Neural cell (in vitro differentiated cells): Measurements from ENCODE around the gene CPNE4. TPM values are rescaled to one million over a fixed set of nuclear protein-coding genes. Genes with fewer than 3 reads are reported as not detected.

Source experiments
- H2AFZ ChIP-seq: fragments of 200-600, 300-800 bp; sonication (generic), shearing (Covaris generic); 2 replicates; pipeline ENCODE4 v1.6.0; 2014; ENCODE audit warnings: low read depth, mild to moderate bottlenecking, antibody characterized with exemption, low read length, moderate library complexity
- H3F3A ChIP-seq: fragments of 200-600 bp; shearing (Covaris generic); 2 replicates; pipeline ENCODE4 v1.6.1; 2016; ENCODE audit warnings: mild to moderate bottlenecking, moderate library complexity, mixed read lengths, antibody characterized with exemption, low read length; ENCODE audit not compliant: insufficient read depth, poor library complexity, severe bottlenecking
- H3K27ac ChIP-seq: fragments of 200-600, 300-800 bp; sonication (generic), shearing (Covaris generic); 2 replicates; pipeline ENCODE4 v1.5.1; 2014; ENCODE audit warnings: mild to moderate bottlenecking, low read length, moderate library complexity
- H3K27me3 ChIP-seq: fragments of 300-800, 200-600 bp; sonication (generic), shearing (Covaris generic); 2 replicates; pipeline ENCODE4 v1.6.0; 2014; ENCODE audit warnings: mild to moderate bottlenecking, low read depth, low read length, moderate library complexity; ENCODE audit not compliant: insufficient read depth
- H3K36me3 ChIP-seq: fragments of 300-800, 200-600 bp; sonication (generic), shearing (Covaris generic); 2 replicates; pipeline ENCODE4 v1.5.1; 2014; ENCODE audit warnings: mild to moderate bottlenecking, antibody characterized with exemption, low read length, moderate library complexity; ENCODE audit not compliant: insufficient read depth
- H3K4me2 ChIP-seq: fragments of 300-800, 200-600 bp; sonication (generic), shearing (Covaris generic); 2 replicates; pipeline ENCODE4 v1.6.0; 2014; ENCODE audit warnings: mild to moderate bottlenecking, low read length
- H3K4me3 ChIP-seq: fragments of 300-800, 200-600 bp; sonication (generic), shearing (Covaris generic); 2 replicates; pipeline ENCODE4 v1.5.1; 2014; ENCODE audit warnings: mild to moderate bottlenecking, low read length, moderate library complexity
- H3K79me2 ChIP-seq: fragments of 200-600 bp; shearing (Covaris generic); replicated peaks from 2 replicates; pipeline ENCODE4 v1.6.0; 2014; ENCODE audit warnings: mild to moderate bottlenecking, low read length, moderate library complexity; ENCODE audit not compliant: insufficient read depth
- H3K9ac ChIP-seq: fragments of 300-800, 200-600 bp; sonication (generic), shearing (Covaris generic); 2 replicates; pipeline ENCODE4 v1.6.1; 2016; ENCODE audit warnings: mild to moderate bottlenecking, low read length, mixed read lengths
- H3K9me2 ChIP-seq: fragments of 200-600 bp; shearing (Covaris generic); 2 replicates; pipeline ENCODE4 v1.6.1; 2016; ENCODE audit warnings: mild to moderate bottlenecking, low read length, mixed read lengths; ENCODE audit not compliant: insufficient read depth
- H3K9me3 ChIP-seq: fragments of 200-600, 300-800 bp; sonication (generic), shearing (Covaris generic); 2 replicates; pipeline ENCODE4 v1.6.1; 2016; ENCODE audit warnings: mild to moderate bottlenecking, mixed run types, low read length, moderate library complexity, mixed read lengths
- H4K20me1 ChIP-seq: fragments of 200-600 bp; shearing (Covaris generic); 2 replicates; pipeline ENCODE4 v1.6.1; 2016; ENCODE audit warnings: mild to moderate bottlenecking, mixed run types; ENCODE audit not compliant: insufficient read depth
- EP300 ChIP-seq: fragments of 450-650 bp; conservative IDR thresholded peaks from 2 replicates; pipeline ENCODE4 v1.6.1; 2014; ENCODE audit warnings: antibody characterized with exemption, mild to moderate bottlenecking, moderate library complexity; ENCODE audit not compliant: poor library complexity, severe bottlenecking
- EZH2 ChIP-seq: fragments of 200-600, 300-800 bp; shearing (Covaris generic), sonication (generic); IDR thresholded peaks from 2 replicates; pipeline ENCODE4 v1.6.1; 2014; ENCODE audit warnings: antibody characterized with exemption, low read length, borderline replicate concordance, mild to moderate bottlenecking; ENCODE audit not compliant: insufficient read depth, poor library complexity, severe bottlenecking
- MXI1 ChIP-seq: fragments of 450-650 bp; conservative IDR thresholded peaks from 2 replicates; pipeline ENCODE4 v1.6.1; 2014; ENCODE audit warnings: antibody characterized with exemption, mild to moderate bottlenecking; ENCODE audit not compliant: poor library complexity, severe bottlenecking
- POLR2AphosphoS5 ChIP-seq: IDR thresholded peaks from 2 replicates; pipeline ENCODE4 v1.6.1; 2012
- RAD21 ChIP-seq: fragments of 450-650 bp; conservative IDR thresholded peaks from 2 replicates; pipeline ENCODE4 v1.6.1; 2014; ENCODE audit warnings: antibody characterized with exemption, mild to moderate bottlenecking, moderate library complexity
- SMC3 ChIP-seq: fragments of 450-650 bp; conservative IDR thresholded peaks from 2 replicates; pipeline ENCODE4 v1.6.1; 2014; ENCODE audit warnings: antibody characterized with exemption, mild to moderate bottlenecking, moderate library complexity; ENCODE audit not compliant: poor library complexity
- TAF1 ChIP-seq: IDR thresholded peaks from 2 replicates; pipeline ENCODE4 v1.6.1; 2012; ENCODE audit warnings: low read depth
- polyA plus RNA-seq: library from polyadenylated mRNA; depleted of rRNA; stranded (reverse); fragments of >200 nt; gene quantifications from 2 replicates; pipeline ENCODE4 v1.2.3, GENCODE V29; 2014
- TF ChIP-seq, protein P1 (sequence below): fragments of 450-650 bp; IDR thresholded peaks from 2 replicates; pipeline ENCODE4 v1.5.1; 2014; ENCODE audit warnings: antibody characterized with exemption, mild to moderate bottlenecking, moderate library complexity; ENCODE audit not compliant: poor library complexity, severe bottlenecking
- TF ChIP-seq, protein P2 (sequence below): IDR thresholded peaks from 2 replicates; pipeline ENCODE4 v1.6.1; 2012; ENCODE audit warnings: borderline replicate concordance

Gene CPNE4
- polyA plus RNA-seq, 1 donor from 2014 or later, result 0.59 TPM

DNA sequence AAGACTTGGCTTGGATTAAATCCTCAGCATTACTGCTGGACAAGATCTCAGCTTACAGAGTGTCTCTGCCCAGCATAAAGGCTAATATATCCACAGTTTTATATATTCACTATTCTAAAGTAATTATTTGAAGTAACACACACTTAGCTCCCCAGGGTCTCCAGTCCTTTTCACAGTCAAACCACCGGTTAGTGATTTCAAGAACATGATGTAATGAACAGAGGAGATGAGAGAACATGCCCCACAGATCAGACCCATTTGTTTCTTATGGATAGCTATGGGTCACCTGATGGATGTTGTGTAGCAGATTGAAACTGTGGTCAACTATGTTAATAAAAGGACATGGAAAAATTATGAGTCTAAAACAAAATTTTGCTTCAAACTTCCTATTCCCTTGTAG is 487.2 kb downstream of the CPNE4 start:
- no peak overlapping the region for H3K4me2 ChIP-seq

DNA sequence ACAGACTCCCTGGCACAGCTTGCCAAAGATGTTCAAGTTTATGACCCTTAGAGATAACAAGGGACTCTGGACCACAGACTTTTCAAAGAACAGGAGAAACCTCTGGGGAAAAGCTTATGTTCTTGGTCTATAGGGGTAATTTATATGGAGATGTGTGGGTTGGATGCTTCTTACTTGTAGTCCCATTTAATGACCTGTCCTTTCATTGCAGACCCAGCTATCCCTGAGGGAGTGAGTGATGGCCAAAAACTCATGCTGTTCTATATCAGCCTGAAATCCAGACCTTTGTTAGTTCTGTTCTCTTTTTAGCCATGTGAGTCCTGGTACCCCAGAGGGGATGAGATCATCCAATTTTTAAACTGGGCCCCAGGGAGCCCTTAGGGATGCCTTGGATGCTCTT is 488.4 kb downstream of the CPNE4 start:
- Histone ChIP-seq H3K79me2 (no peaks in the 10 kb centered on the region), H3K27ac (no peak overlapping the region), H3K9ac (no peak overlapping the region), H3K36me3 (no peaks in the 10 kb centered on the region), H3K9me3 (no peaks in the 10 kb centered on the region), H2AFZ (no peak overlapping the region), H3K4me2 (no peak overlapping the region), H4K20me1 (no peaks in the 10 kb centered on the region), H3F3A (no peaks in the 10 kb centered on the region), H3K4me3 (no peak overlapping the region), H3K9me2 (no peaks in the 10 kb centered on the region), H3K27me3 (no peaks in the 10 kb centered on the region)
- TF ChIP-seq POLR2AphosphoS5 (no peak), RAD21 (no peak), EZH2 (no peak), EP300 (no peak), SMC3 (no peak), MXI1 (no peak), TAF1 (no peak)
- TF ChIP-seq, protein P1, sequence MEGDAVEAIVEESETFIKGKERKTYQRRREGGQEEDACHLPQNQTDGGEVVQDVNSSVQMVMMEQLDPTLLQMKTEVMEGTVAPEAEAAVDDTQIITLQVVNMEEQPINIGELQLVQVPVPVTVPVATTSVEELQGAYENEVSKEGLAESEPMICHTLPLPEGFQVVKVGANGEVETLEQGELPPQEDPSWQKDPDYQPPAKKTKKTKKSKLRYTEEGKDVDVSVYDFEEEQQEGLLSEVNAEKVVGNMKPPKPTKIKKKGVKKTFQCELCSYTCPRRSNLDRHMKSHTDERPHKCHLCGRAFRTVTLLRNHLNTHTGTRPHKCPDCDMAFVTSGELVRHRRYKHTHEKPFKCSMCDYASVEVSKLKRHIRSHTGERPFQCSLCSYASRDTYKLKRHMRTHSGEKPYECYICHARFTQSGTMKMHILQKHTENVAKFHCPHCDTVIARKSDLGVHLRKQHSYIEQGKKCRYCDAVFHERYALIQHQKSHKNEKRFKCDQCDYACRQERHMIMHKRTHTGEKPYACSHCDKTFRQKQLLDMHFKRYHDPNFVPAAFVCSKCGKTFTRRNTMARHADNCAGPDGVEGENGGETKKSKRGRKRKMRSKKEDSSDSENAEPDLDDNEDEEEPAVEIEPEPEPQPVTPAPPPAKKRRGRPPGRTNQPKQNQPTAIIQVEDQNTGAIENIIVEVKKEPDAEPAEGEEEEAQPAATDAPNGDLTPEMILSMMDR, result no peak
- TF ChIP-seq, protein P2, sequence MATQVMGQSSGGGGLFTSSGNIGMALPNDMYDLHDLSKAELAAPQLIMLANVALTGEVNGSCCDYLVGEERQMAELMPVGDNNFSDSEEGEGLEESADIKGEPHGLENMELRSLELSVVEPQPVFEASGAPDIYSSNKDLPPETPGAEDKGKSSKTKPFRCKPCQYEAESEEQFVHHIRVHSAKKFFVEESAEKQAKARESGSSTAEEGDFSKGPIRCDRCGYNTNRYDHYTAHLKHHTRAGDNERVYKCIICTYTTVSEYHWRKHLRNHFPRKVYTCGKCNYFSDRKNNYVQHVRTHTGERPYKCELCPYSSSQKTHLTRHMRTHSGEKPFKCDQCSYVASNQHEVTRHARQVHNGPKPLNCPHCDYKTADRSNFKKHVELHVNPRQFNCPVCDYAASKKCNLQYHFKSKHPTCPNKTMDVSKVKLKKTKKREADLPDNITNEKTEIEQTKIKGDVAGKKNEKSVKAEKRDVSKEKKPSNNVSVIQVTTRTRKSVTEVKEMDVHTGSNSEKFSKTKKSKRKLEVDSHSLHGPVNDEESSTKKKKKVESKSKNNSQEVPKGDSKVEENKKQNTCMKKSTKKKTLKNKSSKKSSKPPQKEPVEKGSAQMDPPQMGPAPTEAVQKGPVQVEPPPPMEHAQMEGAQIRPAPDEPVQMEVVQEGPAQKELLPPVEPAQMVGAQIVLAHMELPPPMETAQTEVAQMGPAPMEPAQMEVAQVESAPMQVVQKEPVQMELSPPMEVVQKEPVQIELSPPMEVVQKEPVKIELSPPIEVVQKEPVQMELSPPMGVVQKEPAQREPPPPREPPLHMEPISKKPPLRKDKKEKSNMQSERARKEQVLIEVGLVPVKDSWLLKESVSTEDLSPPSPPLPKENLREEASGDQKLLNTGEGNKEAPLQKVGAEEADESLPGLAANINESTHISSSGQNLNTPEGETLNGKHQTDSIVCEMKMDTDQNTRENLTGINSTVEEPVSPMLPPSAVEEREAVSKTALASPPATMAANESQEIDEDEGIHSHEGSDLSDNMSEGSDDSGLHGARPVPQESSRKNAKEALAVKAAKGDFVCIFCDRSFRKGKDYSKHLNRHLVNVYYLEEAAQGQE, result no peak

More for the DNA sequence above, 487.2 kb downstream of the CPNE4 start:
- H3K27me3 ChIP-seq, result no peaks in the 10 kb centered on the region
- no peak overlapping the region for H2AFZ ChIP-seq
- H4K20me1 ChIP-seq, result no peaks in the 10 kb centered on the region
- H3K9me2 ChIP-seq, result no peaks in the 10 kb centered on the region
- no peaks in the 10 kb centered on the region for H3K79me2 ChIP-seq
- no peaks in the 10 kb centered on the region for H3F3A ChIP-seq
- TF ChIP-seq SMC3 (no peak), MXI1 (no peak), TAF1 (no peak), EZH2 (no peak), RAD21 (no peak), EP300 (no peak), POLR2AphosphoS5 (no peak)
- TF ChIP-seq, protein P2, result no peak
- TF ChIP-seq, protein P1, result no peak
- no peak overlapping the region for H3K27ac ChIP-seq
- H3K4me3 ChIP-seq, result no peak overlapping the region
- H3K9ac ChIP-seq, result no peak overlapping the region
- no peaks in the 10 kb centered on the region for H3K9me3 ChIP-seq
- no peaks in the 10 kb centered on the region for H3K36me3 ChIP-seq
